ENCODE measurements around the gene ADORA3.

The ADORA3 gene

DNA sequence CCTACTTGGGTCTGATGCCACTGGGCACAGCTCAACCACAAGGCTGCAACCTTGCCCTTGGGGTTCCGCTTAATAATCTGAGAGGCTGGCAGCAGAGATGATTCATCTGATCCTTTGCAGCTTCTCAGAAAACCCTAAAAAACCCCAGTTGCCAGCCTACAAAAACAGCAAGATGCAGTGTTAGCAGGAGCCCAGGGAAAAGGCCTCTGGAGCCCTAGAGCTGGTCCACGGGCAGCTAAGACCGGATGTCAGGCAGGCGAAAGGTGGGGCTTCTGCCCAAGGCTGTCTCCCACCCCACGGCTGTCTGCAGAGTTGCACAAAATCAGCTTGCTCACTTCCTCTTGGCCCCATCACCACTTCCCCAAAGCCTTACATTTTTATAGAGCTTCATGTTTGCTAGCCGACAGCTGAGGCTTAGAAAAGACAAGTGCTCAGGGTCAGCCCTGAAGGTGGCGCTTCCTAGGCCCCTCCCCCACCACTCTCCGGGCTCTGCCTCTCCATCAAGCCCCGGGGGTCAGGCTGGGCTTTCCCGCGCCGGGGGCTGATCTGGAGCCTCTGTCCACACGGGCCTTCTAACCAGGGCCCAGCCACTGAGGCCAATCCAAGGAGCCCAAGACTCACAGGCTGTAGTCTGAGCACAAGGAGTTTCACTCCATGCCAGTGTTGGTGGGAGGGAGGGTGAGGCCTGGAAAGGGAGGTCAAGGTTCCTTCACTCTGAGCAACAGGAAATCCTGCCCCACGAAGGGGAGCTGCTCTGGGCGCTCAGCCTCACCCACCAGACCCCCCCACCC lies 4.2 kb upstream of the ADORA3 start:
- peak; percentile 39 to 54 for DNase-seq (ENCODE audit: low read depth in 2 of 2)

DNA sequence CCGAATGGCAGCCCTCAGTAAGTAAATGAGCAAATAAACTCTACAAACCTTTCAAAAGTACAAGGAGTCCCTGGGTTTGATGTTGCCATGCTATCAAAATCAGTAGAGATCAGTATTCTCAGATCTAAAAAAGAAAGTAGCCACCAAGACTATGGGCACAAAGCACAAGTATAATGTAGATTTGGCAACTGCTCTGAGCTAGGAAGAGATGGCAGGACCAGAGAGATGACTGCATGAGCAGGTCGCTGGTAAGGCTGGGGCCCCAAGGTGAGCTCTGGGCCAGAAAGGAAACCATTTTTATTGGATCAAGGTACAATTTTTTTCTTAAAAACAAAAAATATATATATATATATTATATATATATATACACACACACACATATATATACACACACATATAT lies 3.1 kb upstream of the ADORA3 start:
- DNase-seq (ENCODE audit: low read depth in 2 of 2): no peak

DNA sequence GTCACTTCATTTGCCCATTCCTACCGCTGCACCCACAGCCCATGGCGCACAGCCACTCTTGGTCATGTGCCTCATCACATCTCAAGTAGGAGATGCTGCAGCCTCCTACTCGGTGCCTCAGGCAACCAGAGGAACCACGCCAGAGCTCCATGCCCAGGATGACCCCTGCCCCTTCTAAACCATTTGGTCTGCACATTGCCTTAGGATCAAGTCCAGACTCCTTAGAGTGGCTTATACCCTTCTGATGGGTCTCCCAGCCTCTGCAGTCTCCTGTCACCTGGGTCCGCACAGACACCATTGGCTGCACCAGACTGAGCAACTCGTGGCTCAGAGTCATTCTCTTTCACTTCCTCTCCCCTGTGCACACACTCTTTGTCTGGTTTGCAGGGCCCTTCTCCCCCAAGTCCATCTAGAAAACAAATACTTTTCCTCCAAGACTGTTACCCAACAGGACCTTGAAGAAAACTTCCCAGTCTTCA lies 2.2 kb upstream of the ADORA3 start:
- DNase-seq (ENCODE audit: low read depth in 2 of 2): no peak

DNA sequence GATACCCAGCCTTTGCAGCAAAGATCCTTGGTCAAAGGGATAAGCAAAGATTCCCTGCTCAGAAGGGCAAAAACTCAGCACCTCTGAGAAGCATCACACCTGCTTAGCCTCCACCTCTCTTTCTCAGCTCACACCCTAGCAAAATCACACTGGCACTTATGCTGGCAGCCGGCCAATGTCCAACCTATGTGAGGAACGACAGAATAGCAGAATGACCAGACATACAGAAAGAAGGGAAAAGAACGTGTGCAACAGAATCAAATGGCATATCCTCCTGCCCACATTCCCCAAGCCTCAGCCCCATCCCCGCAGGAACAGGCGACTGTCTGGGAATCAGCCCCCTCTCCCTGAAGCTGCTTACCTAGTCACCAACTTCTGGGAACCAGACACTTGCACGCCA lies 664 bp upstream of the ADORA3 start:
- DNase-seq (ENCODE audit: low read depth in 2 of 2): no peak

DNA sequence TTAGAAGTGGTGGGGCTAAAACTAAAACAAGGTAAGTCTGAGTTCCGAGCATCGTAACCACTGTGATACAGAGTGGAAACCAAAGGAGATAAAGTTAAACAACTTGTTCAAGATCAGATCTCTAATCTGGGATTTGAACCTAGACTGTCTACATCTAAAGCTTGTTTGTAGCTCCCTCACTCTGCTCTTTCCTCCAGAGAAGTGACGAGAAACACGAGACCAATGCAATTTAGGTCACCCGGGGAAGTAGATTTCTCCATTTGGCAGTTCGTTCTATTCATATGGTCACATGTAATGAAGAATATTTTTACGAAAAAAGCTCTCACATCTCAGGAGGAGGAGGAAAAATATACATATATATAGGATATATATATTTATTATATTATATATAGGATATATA lies 1.8 kb downstream of the ADORA3 start:
- no peak for DNase-seq (ENCODE audit: low read depth in 2 of 2)

DNA sequence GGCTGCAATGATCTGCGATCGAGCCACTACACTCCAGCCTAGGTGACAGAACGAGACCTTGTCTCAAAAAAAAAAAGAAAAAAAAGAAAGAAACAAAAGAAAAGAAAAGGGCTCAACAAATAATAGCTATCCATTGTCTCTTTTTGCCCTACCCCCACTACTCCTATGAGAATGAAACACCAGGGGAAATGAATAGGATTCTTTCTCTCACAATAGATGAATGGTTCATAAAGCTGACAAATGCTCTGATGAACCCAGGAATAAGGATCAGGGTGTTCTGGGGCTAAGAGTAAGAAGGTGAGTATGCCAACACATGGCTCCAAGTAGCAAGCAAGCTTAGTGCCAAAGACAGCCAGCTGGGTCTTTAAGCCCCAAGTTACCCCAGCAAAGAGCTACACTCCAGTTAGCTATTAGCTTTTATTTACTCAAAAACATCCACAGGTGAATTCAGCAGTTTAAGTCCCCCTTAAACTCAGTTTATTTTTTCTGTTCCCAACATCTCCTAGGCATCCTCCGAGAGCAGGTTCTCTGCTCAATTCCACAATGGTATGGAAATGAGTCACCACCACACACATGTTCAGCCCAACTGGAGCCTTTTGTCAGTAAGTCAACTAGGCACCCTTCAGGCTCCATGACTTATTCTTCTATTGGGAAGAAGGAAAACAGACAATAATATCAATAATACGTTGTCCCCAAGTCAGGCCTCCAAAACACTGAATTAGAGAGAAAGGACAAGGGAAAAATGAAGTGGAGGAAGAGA lies 4.2 kb downstream of the ADORA3 start:
- DNase-seq (ENCODE audit: low read depth in 2 of 2): no peak

DNA sequence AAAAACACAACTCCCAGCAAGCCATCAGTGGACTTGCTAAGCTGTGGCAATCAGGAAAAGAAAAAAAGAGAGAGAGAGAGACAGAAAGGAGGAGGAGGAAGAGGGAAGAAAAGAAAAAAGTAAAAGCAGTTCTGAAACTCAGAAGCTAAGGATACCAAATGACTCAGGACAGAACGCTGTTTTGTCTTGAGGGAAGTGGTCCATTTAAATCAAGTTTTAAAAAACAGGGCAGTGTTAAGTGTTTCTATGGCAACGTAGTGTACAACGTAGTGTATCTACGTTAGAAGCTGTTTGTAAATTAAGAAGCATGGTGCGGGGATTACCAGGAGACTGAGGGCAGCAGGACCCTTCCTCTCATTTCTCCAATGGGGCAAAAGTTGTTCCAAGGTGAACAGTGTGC lies 5.8 kb downstream of the ADORA3 start:
- no peak for DNase-seq (ENCODE audit: low read depth in 2 of 2)

DNA sequence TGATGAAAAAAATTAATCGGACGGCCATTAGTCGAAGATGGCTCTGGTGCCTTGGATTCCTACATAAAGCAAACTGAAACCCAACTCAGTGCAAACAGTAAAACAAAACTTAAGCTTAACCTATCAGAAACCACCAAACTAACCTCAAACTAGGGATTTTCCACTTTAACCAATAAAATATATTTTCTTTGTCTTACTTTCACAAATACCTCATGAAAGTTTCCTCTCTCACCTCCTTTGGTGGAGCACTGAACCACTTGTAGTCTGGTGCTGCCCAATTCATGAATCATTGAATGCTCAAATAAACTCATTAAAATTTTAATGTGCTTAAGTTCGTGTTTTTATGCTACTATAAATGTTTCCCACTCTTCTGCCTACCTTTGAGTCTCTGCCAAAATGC lies 7.0 kb downstream of the ADORA3 start:
- DNase-seq (ENCODE audit: low read depth in 2 of 2): no peak

DNA sequence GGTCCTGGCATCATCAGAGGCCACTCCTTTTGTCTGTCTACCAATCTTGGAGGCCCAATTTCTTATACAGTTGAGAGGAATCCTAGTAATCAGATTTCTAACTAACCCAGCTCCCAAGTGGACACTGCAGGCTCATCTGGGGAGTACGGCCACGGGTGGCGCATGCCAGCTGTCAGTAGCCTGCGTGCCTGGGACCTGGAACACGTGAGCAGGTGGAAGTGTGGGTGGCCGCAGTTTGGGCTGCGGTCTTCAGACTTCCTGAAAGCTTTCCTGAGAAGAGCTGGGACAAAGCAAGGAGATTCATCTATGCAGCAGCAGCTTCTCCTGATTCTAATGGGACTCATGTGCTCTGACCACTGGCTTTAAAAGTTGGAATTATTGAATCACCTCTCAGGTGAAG lies 12.4 kb downstream of the ADORA3 start:
- no peak for DNase-seq (ENCODE audit: low read depth in 2 of 2)

DNA sequence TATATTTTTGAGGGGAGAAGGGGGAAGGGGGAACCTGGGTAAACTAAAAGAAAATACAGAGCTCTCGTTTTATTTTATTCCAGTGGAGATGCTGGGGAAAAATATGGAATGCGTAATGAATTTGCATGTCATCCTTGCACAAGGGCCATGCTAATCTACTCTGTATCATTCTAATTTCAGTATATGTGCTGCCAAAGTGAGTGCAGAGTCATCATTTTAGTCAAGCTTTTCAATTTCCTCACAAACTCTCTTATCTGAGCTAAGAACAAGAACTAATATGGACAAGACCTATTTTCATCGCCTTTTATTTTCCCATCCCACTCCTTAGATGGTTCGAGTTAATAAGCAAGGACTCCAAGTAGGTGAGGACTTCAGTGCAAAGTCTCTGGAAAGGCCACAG lies 13.2 kb downstream of the ADORA3 start:
- no peak for DNase-seq (ENCODE audit: low read depth in 2 of 2)

DNA sequence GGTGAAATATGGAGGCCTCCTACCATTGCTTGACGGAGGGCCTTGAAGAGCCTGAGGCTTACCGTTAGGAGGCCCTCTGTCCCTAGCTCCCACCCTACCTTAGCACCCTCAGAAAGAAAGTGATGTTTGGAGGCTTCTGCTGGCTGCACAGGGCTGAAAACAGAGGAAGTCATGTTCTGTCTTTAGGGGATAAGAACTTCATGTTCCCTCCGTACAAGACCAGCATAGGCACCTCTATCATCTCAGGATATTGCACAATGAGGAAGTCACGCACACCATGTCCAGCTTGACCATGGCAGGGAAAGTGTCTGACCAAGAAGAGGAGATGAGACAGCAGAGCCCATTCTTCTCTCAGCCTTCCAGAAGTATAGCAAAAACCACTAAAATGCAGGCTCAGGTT lies 13.8 kb downstream of the ADORA3 start:
- no peak for DNase-seq (ENCODE audit: low read depth in 2 of 2)

DNA sequence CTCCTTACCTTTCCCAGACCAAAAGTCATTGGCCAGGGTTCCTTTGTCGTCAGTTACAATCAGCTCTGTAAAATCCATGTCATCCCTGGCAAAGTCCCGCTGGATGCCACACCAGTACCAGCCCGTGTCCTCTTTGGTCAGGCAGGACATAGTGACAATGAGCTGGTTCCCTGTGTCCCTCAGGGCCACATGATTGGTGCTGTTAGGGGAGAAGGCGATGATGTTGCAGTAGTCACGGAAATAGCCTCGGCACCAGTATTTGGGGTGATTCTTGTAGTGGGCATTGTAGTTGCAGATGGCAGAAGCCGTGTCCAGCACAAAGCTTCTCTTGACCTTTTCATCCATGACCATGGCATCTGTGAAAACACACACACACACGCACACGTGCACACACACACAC lies 14.8 kb downstream of the ADORA3 start:
- DNase-seq (ENCODE audit: low read depth in 2 of 2): no peak

DNA sequence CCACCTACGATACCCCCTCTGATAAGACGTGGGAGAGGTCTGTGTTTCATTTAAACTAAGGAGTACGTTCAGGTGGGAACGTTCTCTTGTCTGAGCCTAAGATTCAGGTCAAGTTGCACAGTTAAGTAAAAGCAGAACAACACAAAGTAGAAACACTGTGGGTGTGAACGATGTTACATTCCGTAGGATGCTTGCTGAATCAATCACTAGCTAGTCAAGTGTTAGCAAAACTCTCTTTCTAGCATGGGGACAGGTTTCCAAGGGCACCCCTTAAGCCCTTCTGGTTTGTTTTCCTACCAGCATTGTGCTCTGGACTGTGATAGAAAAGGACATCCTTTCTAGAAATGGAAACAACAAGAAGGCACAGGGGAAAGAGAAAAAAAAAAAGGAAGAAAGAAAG lies 16.3 kb downstream of the ADORA3 start:
- DNase-seq (ENCODE audit: low read depth in 2 of 2): no peak

DNA sequence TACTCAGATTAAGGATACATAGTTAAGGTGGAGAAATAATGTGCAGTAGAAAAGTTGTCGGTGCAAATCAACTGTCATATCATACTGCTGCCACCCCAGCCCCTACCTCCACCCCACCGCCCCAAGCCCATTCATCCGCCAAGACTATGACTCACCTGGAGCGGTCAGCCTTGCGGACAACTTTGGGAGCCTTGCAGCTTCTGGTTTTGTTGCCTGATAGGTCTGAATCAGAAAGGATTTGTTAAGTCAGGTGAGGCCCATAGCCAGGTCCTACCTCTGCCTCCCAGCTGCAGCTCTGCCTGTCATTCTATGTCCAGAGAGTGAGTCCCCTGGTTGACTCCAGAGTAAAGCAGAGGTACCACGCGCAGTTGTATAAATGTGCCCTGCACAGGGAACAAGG lies 17.0 kb downstream of the ADORA3 start:
- DNase-seq (ENCODE audit: low read depth in 2 of 2): no peak

DNA sequence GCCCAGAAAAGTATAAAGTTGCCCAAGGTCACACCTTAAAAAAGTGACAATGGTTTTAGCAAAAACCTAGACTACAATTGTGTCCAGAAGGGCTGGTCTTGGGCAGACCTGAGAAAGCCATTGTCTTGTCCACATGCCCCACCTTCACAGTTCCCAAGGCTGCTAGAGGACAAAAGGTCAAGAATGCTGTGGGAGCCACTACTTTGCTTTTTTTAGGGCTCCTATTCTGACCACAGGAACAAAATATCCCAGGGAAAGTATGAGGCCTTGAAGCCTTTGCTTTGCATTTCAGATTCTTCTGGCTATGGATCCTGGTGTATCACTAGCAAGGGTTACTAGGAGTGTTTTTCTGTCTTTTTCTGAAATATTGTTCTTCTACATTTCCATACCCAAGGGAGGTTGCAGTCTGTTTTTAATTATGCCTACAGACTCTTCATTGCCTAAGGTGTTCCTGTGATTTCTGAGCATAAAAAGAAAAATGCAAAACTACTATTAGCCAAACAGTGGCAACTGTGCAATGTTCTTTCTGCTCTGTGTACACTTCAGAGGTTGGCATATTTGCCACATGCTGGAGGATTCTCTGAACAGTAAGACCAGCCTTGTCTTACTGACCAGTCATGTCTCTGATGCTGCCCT lies 18.9 kb downstream of the ADORA3 start:
- DNase-seq (ENCODE audit: low read depth in 2 of 2): no peak

DNA sequence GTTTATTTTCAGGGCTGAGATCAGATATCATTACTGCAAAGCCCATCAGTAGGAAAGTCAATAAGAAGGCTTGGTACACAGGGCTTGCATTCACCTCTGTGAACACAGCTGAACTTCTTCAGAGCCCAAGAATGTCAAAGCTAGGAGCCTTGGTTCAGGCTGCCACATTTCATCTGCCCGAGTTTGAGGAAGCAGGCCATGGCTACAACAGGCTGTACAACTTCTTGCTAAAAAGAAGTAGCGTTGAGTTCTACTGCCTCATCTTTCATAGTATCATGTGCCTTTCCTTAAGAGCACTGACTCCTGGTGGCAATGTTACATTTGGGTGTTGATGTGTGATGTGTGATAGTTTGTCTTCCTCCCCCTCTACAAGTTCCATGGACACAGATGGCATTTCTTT lies 19.6 kb downstream of the ADORA3 start:
- DNase-seq (ENCODE audit: low read depth in 2 of 2): no peak

DNA sequence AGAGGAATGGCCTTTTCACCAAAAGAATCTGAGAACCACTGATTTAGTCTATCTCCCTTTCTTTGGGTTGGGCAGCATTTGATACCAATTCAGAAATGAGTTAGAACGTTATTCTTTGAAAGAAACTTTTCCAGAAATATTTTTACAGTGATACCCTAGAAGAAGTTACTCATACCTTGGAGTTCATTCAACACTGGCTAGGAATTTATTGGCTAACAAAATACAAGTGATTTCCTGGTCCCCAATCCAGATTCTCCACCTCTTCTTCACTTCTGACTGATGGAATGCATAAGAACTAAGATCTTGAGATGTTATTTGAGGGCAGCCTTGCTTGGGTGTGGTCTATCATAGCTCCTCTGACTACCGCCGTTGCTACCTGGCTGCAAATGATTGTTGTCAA lies 20.3 kb downstream of the ADORA3 start:
- DNase-seq (ENCODE audit: low read depth in 2 of 2): no peak

DNA sequence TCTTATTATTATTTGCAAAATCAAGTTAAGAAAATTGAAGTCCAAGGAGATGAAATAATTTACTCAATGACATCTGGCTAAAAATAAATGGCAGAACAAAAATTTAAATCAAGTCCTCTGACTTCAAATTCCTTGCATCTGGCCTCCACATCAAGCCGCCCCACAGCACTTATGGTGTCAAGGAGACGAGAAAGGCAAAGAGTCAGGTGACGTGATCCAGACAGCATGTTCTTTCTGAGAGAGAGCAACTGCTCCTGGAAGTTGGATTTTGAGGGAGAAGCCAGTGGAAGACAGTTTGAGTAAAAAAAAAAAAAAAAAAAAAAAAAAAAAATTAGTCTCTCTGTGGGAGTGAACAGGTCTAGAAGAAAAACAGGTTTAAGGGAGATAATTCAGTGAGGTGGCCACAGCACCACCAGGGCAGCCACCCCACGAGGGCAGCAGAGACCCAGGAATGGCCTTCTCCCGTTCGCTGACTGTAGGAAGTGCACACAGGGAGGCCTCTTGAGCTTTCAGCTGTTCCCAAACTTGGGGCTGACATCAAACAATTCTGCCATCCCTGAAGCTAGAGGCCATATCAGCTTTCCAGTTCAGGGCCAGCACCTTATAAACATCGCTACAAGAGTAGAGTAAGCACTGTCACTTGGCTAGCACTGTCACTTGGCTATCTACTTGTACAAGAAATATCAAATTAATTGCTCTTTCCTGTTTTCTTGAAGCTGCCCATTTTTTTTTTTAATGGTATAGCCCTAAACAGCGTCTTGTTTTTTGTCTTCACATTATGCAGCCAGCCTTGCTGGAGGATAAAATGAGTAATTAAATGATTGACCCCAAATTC lies 21.8 kb downstream of the ADORA3 start:
- peak in 1 of 2 donors; percentile 46 for DNase-seq (ENCODE audit: low read depth in 2 of 2)

DNA sequence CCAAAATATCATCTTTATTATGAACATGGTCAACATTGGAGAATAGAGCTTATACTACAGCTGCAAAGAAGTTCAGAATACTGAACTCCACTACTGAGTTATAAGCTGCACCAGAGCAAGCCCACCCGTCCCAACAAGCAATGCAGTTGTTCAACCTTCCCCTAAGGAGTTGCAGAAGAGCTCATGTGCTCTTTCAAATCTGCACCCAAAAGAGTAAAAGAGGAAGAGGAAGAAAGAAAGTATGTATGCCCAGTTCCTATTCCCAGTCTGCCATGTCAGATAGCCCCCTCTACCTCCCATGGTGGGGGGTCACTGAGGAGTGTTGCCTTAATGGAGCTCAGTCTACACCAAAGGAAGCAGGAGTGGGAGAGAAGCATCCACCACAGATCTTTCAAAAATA lies 22.8 kb downstream of the ADORA3 start:
- DNase-seq (ENCODE audit: low read depth in 2 of 2): no peak

DNA sequence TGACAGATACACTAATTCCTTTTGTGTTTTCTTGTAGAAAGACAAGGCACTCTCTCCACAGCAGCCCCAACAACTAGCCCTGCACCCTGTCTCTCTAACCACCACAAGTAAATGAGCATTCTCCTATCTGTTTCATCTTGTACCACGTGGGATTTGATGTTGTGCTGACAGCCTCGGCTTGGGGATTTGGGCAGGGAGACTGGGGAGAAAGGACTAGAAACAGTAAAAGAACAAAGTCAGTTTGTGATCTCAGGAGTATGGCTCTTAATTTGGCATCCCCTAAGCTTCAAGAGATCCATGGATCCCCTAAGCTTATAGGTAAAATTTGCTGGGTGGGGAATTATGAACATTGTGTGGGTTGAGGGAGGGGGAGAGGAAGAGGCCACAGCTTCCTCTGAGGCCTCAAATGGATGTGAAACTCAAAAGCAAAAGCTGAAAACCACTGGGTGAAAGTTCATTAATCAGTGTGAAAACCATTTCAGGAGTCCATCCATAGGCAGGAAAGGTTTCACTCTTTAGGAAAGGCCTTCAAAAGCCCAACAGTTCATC lies 26.6 kb downstream of the ADORA3 start:
- no peak for DNase-seq (ENCODE audit: low read depth in 2 of 2)

DNA sequence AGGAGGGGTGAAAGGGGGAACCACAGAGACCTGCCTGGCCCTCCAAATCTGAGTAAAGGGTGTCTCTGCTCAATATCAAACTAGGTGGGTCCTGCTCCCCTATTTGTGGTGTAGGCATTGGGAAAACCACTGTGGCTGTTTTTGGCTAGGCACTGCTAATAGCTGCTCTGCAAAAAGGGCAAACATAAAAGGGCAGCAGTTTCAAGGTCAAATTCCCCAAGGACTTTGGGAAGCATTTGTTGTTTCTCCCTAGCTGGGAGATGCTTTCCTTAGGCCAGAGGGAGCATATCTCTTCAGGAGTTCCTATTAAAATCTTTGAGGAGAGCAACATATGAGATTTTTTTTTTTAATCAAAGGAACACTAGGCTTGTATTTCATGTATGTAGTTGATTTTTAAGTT lies 27.2 kb downstream of the ADORA3 start:
- DNase-seq (ENCODE audit: low read depth in 2 of 2): no peak

DNA sequence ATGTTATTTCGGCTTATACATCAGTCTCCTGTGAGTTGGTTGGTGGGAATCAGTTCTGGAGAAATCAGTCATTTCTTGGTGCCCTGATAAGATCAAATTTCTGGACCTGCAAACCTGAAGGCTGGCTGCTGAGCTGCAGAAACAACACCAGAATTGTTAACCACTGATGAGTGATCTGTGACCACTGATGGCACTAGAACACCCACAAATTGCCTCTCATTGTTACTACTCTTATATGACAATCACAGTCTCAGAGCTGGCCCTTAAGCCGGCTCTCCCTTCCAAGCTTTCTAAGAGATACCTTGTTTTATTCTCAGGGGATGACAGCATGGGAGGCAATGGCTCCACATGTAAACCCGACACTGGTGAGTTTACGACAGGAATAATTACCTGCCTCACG lies 27.7 kb downstream of the ADORA3 start:
- no peak for DNase-seq (ENCODE audit: low read depth in 2 of 2)

Data from stimulated activated CD8-positive, alpha-beta memory T cell treated with anti-CD3 and anti-CD28 coated beads, Interleukin-7, amount 100 ng/mL, for 1 hour (primary cell).